Neutrophil (primary cell): Measurements from ENCODE around the gene MYO5A.
A peak's percentile ranks its signal among the peaks of the same experiment; 100 is the strongest.

ENCODE experiments used
- H3K27ac ChIP-seq: fragments of 200-600 bp; sonication (generic); 2 replicates; pipeline ENCODE4 v1.5.1; 2016; ENCODE audit warnings: mild to moderate bottlenecking, moderate library complexity
- H3K27me3 ChIP-seq: fragments of 200-600 bp; sonication (generic); 2 replicates; pipeline ENCODE4 v1.6.0; 2016; ENCODE audit warnings: mild to moderate bottlenecking
- H3K36me3 ChIP-seq: fragments of 200-600 bp; sonication (generic); 2 replicates; pipeline ENCODE4 v1.5.1; 2017
- H3K4me1 ChIP-seq, 2 experiments: fragments of 200-600 bp in 1 of 2; sonication (generic) in 1 of 2; 1 replicate in 1 of 2; 2 replicates in 1 of 2; pipeline versions ENCODE4 v1.5.1 to v1.6.1; 2013 to 2016; ENCODE audit warnings: low read depth in 1 of 2, low read length in 1 of 2, mild to moderate bottlenecking in 1 of 2, moderate library complexity in 1 of 2; ENCODE audit not compliant: control insufficient read depth in 1 of 2, insufficient read depth in 1 of 2
- H3K4me3 ChIP-seq, 2 experiments: fragments of 200-600 bp in 1 of 2; sonication (generic) in 1 of 2; 1 replicate in 1 of 2; 2 replicates in 1 of 2; pipeline ENCODE4 v1.5.1; 2013 to 2016; ENCODE audit warnings: low read depth in 1 of 2, low read length in 1 of 2, mild to moderate bottlenecking in 1 of 2, moderate library complexity in 1 of 2
- H3K9me3 ChIP-seq: fragments of 200-600 bp; sonication (generic); 2 replicates; pipeline ENCODE4 v1.5.1; 2016
- CTCF ChIP-seq: fragments of 200-600 bp; sonication (generic); IDR thresholded peaks from 2 replicates; pipeline ENCODE4 v1.5.1; 2016; ENCODE audit warnings: antibody characterized with exemption

Gene MYO5A

GRCh38 chr15:52523647-52524046, 5.0 kb downstream of the MYO5A start:
- H3K27ac ChIP-seq = peak overlapping the region; percentile 14
- peaks cover 48 to 63% of the 10 kb centered on the region in 2 experiments for H3K4me1 ChIP-seq
- no peaks in the 10 kb centered on the region for H3K9me3 ChIP-seq
- H3K36me3 ChIP-seq = no peaks in the 10 kb centered on the region
- no peak for TF ChIP-seq CTCF
- no peak overlapping the region for H3K4me3 ChIP-seq
- H3K27me3 ChIP-seq = no peaks in the 10 kb centered on the region

GRCh38 chr15:52523192-52523591, 5.5 kb downstream of the MYO5A start:
- Histone ChIP-seq H3K27me3 (no peaks in the 10 kb centered on the region), H3K4me1 (peaks cover 51 to 67% of the 10 kb centered on the region in 2 experiments), H3K36me3 (no peaks in the 10 kb centered on the region), H3K27ac (peak overlapping the region; percentile 12), H3K4me3 (no peak overlapping the region), H3K9me3 (no peaks in the 10 kb centered on the region)
- TF ChIP-seq CTCF = no peak

- Histone ChIP-seq H3K36me3 (no peaks in the 10 kb centered on the region), H3K4me1 (peaks cover 45 to 67% of the 10 kb centered on the region in 2 experiments), H3K27ac (peak overlapping the region; percentile 81), H3K9me3 (no peaks in the 10 kb centered on the region), H3K27me3 (no peaks in the 10 kb centered on the region), H3K4me3 (no peak overlapping the region)
- TF ChIP-seq CTCF = no peak
Observed at GRCh38 chr15:52521682-52522081, 7.0 kb downstream of the MYO5A start.

GRCh38 chr15:52520421-52520820, 8.3 kb downstream of the MYO5A start:
- H3K27me3 ChIP-seq = no peaks in the 10 kb centered on the region
- no peak for TF ChIP-seq CTCF
- H3K27ac ChIP-seq = peak overlapping the region; percentile 81
- peaks cover 58 to 74% of the 10 kb centered on the region in 2 experiments for H3K4me1 ChIP-seq
- H3K4me3 ChIP-seq = no peak overlapping the region
- no peaks in the 10 kb centered on the region for H3K36me3 ChIP-seq
- H3K9me3 ChIP-seq = no peaks in the 10 kb centered on the region

GRCh38 chr15:52518487-52519371, 10.0 kb downstream of the MYO5A start:
- peak overlapping the region; percentile 81 for H3K27ac ChIP-seq
- H3K4me1 ChIP-seq = peaks cover 58 to 76% of the 10 kb centered on the region in 2 experiments
- no peaks in the 10 kb centered on the region for H3K9me3 ChIP-seq
- no peaks in the 10 kb centered on the region for H3K27me3 ChIP-seq
- H3K36me3 ChIP-seq = no peaks in the 10 kb centered on the region
- peak overlapping the region in 1 of 2 experiments; percentile 26 for H3K4me3 ChIP-seq
- TF ChIP-seq CTCF = no peak
